NCI-H526 treated with DMSO at 0.1 percent for 48 hours (cell line): Measurements from ENCODE around the gene TOLLIP.

Experiments
- DNase-seq: peaks from one replicate; lab custom pipeline; 2025; lab: John Stamatoyannopoulos, UW

Gene TOLLIP

DNA sequence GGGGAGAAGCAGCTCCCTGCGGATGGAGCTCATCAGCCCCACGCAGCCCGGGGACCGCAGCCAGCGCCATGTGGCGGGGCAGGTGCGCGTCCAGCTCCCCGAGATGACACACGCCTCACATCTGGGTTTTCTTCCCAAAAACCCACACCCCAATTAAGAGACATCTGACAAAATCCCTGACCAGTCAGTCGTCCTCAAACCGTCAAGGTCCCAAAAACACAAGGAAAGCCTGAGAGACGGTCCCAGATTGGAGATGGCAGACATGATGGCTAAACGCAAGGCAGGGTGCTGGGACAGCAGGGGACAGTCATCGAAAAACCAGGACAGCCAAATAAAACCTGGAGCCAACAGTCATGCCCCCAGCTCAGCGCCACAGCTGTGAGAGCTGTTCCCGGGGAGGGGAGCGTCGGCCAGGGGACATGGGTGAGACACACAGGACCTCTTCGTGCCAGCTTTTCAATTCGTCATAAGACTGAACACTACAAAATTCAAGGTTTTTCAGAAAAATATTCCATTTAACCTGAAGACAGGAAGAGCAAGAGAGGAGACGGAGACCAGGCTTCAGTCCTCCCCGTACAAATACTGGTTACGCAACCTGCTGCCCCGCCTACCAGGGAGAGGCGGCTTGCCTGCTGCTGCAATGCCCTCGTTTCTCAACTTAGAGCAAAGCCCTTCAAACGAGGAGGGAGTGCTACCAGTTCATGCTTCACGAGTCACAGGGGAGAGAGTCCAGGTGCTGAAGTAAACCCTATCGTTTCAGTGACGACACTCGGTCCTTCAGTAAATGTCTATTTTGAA, 10.5 kb downstream of the TOLLIP start:
- peak; percentile 59 for DNase-seq

DNA sequence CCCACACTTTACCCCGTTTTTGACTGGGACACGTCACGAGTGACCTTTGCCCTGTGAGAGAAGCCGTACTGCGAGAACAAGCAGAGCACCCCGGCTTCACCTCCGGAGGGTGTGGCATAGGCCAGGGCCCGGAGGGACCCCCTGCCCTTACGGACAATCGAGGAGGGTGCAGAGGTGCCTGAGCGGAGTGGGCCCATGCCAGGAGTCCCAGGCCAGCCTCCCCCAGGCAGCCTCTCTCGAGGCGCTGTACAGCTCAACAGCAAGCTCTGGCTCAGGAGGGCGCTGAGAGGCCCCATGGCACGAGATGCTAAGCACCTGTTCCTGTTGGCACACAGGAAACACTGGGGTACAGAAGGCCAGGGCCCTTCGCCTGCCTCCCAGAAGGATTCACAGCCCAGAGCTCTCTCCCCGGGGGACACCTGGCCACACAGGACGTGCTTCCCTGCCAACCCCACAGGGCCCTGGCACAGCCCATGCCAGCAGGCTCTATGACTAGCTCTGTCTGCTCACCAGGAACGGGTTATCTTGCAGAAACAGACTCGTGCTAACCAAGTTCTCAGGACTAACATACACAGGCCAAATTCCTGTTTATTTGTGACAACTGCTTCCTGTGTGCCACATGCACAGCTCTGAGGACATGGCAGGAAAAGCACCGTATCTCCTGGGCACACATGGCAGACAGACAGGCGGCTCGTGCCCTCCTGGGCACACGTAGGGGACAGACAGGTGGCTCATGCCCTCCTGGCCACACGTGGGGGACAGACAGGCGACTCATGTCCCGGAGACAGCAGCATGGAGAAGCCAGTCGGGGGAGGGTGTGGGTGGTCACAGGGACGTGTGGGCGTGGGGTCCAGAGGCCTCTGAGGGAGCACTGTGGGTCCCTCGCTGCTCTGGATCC, 11.6 kb downstream of the TOLLIP start:
- DNase-seq: no peak

DNA sequence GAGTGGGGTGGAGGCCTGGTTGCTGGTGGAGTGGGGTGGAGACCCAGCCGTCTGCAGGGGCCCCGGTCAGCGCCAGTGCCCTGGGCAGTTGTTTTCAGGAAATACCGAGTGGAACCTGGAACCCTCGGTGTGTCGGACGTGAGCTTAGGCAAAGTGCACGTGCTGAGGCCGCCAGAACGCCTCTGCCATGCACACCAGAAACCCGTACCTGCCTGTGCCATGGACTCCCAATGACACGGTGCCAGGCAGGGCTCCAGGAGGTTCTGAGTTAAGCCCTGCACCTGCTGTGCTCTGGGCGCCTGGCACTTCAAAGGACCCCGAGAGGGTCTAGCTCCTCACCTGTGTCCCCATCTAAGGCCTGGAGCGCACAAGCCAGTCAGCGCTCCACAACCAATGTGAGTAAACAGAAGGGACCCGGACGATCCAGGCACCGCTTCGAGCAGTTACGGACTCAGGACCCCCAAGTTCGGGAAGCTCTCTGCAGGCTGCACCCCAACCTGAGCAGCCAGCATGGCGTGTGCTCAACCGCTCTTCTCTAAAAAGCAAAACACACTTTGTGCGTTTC, 12.3 kb downstream of the TOLLIP start:
- DNase-seq: no peak

DNA sequence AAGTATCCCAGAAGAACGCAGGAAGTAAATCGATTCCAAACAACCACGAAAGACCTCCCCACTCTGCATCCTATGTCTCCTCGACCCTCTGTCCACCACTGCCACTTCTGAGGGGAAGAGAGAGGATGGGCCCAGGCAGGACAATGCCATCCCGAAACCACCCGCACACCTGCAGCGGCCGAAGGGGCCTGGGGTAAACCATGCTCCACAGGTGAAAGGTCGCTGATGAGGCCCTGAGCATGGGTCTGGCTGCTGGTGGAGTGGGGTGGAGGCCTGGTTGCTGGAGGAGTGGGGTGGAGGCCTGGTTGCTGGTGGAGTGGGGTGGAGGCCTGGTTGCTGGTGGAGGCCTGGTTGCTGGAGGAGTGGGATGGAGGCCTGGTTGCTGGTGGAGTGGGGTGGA, 13.1 kb downstream of the TOLLIP start:
- DNase-seq: no peak

DNA sequence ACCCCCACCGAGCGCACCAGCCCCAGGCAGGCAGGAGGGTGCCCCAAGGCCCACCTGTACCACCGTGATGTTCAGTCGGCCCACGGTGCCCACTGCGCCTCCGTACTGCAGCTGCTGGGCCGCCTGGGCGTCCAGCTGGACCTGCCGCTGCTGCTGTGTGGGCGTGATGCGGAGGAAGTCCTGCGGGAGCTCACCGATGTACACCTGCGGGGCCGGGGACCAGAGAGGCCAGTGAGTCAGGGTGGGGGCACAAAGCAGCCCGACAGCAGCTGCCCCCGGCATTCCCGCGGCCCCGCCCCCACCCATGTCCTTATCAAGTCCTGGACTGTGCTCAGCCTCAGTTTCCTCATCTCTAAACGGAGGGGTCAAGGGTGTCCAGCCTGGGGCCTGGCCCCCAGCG, 13.8 kb downstream of the TOLLIP start:
- DNase-seq: no peak

DNA sequence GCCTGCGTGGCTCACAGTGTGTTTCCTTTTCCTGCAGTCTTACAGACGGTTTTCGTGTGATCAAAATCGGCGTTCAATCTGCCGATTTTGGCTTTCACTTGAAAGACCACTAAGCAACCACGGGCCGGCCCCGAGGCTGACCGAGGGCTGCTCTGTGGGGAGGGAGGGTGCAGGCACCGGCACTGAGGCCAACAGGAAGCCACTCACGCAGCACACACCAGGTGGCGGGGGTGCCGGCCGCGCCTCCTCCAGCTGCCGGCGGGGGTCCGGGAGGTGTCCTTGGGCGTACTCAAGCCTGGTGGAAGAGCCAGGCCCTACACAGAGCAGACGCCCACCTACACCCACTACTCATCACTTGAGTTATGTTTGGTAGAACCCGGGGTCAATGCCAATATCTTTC, 14.3 kb downstream of the TOLLIP start:
- no peak for DNase-seq

DNA sequence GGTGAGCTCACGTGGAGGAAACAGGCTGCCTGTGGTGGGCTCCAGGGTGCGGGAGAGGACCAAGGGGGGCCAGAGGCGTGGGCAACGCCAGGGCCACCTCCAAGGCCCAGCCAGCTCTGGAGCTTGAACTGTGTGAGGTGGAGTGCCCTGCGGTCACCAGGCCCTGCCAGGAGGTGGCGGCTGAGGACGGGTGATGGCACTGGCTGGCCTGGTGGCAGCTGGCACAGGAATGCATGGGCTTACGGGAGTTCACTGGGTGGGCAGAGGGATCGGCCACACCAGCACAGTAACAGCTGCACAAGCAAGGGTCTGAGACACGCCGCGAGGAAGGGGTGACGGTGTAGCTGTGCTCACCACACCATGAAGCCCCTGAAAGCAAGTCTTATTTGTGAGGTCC, 15.8 kb downstream of the TOLLIP start:
- no peak for DNase-seq

DNA sequence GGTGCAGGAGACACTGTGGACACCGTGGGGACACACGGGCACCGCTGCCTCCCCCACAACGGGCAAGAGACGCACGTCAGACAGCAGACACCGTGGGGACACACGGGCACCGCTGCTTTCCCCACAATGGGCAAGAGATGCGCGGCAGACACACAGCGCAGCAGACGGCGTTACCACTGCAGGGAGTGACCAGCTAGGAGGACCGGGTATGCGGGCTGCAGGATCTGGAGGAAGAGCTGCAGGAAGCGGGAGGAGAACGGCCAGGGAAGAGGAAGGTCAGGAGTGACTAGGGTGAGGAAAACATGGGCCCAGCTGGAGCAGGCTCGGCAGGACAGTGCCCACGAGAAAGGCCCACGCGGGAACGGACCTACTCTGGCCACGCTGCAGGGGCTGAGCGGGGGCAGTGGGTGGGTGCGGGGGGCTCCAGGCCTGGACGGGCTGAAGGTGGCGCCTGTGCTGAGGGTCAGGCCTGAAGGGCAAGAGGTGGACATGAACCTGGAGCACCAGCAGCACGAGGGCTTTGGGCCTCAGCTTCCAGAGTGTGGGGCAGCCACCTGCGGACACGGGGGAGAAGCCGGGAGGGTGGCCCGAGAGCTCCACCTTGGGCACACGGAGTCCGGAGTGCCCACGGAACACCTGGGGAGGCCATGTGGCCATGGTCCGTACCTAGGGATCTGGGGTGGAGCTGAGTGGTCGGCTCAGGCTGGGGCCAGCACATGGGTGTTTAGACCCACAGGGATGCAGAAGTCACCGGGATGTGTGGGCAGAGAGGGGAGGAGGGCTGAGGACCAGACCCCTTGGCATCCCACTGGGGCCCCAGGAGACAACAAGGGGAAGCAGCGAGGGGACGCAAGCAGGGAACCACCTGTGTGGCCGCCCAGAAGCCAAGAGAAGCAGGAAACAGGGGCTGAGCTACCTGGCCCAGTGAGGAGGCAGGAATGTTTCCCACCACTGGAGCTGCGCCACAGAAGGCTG, 16.5 kb downstream of the TOLLIP start:
- no peak for DNase-seq

DNA sequence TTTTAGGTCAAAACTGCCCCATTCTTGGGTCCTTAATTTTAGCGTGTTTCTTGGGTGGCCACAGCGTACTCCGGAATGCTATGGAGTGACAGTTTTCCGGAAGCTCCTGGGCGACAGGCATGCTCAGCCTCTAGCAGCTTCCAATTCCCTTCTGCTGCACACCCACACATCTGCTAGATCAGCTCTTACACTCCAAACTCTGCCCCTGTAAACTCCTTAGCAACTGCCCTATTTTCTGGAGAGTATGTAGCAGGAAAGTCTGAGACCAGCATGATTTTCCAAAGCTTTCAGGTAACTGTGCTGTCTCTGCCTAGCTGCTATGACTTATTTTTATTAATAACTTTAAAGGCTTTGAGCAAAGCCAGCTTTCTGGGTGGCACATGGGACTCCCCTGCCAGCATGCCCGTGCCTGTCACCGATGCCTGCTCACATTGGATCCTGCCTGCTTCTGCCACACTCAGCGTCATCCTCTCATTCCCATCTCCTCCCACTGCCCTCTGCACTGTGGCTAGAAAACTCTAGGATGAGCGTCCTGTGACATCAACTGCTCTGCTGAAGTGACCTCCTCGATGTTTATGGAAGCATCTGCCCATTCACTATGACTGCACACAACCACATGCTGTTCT, 17.3 kb downstream of the TOLLIP start:
- no peak for DNase-seq

DNA sequence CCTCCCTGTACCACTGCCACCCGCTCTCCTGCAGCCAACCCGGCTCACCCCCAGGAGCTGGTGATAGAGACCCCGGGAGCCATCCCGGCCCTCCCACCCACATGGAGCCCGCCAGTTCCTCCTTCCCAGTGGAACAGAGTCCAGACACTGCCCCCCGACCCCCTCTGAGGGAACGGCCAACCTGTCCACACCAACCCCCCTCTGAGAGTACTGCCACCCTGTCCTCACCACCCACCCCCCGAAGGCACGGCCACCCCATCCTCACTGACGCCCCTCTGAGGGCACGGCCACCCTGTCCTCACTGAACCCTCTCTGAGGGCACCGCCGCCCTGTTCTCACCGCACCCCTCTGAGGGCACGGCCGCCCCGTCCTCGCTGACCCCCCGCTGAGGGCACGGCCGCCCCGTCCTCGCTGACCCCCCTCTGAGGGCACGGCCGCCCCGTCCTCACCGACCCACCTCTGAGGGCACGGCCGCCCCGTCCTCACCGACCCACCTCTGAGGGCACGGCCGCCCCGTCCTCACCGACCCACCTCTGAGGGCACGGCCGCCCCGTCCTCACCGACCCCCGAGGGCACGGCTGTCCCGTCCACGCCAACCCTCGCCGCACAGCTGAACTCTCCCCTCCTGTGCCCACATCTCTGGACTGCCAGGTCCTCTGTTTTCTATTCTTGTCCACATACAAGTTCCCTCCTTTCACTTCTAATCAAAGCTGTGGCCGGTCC, 18.0 kb downstream of the TOLLIP start:
- no peak for DNase-seq

DNA sequence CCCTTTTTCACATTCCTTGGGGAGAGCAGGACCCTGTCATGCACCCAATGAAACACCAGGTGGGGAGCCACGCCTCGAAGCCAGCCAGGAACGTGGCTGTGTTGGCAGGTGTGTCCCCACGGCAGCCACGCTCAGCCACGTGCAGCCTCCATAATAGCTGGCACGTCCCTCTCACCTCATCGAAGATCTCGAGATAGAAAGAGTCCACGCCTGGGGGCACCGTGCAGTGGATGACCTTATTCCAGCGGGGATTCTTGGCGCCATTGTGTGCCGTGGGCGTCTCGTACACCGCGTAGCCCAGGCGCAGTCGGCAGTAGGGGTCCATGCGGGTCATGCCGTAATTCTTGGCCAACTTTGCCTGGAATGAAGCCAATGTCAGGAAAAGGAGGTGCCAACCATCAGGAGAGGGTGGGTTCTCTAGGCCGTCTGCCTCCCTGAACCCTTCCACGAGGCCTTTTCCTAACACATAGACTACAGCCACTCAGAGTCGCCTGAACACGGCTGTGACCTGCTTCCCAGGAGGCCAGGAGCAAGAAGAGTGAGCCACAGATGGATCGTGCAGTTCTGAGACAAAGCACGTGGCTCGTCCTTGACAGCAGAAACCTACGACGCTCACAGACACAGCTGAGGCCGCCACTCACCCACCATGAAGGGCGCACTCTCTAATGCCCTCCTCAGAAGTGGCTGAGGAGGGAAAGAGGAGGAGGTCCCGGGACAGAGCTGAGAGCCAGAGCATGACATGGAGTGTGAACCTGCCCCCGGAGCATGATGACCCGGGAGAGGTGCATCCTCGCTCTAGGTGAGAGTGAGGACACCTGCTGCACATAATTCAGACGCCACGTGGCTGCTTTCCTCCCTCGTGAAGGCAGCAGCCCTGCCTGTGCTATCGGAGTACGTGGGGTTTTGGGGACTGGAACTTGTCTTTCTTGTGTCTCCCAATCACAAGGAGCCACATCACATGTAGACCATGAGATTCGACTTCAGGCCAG, 19.1 kb downstream of the TOLLIP start:
- no peak for DNase-seq

DNA sequence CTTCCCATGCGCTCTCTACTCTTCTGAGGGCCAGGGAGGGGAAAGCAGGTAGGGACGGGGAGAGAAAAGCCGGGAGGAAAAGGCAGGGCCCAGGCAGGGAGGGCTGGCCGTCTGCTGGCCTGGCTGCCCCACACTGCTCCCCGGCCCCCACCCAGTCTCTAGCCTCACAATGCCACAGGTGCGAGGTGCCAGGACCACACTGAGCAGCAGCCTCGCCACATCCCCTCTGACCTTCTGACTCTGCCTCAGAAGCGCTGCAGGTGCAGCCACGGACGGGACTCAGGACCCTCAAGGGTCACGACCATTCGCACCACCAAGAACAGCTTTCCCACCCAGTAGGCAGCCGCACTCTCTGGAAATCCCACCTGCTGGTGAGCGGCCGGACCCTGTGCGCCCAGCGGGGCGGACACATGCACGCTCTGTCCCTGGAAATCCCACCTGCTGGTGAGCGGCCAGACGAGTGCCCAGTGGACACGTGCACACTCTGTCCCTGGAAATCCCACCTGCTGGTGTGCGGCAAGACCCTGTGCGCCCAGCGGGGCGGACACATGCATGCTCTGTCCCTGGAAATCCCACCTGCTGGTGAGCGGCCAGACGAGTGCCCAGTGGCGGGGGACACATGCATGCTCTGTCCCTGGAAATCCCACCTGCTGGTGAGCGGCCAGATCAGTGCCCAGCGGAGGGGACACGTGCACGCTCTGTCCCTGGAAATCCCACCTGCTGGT, 20.1 kb downstream of the TOLLIP start:
- DNase-seq: no peak

DNA sequence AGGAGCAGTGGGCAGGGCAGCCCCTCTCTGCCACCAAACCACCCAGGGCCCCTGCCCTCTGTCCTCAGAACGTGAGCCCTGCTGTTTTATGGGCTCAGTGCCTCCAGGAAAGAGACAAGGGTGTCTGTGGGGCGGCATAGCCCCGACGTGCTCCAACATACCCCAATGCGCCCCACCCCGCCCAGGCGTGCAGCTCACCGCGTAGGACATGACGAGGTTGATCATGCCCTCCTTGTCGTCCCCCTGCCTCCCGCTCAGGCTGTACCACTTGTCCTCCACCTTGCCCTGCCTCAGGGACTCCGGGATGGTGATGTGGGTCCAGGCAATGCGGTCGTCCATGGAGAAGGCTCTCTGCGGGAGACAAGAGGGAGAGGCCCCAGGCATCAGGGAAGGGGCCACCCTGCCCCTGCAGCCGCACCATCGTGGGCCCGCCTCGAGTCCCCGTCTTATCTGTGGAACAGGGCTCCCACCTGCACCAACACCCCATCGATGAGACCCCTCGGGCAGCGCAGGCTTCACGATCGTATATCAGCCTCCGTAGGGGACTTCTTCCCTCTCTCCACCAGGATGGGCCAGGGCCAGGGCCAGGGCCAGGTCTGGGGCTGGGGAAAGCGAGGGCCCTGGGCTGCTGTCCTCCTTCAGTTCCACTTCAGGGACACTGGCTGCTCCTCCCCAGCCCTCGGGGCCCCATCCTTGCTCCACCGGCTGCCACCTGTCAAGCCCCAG, 20.8 kb downstream of the TOLLIP start:
- DNase-seq: no peak

DNA sequence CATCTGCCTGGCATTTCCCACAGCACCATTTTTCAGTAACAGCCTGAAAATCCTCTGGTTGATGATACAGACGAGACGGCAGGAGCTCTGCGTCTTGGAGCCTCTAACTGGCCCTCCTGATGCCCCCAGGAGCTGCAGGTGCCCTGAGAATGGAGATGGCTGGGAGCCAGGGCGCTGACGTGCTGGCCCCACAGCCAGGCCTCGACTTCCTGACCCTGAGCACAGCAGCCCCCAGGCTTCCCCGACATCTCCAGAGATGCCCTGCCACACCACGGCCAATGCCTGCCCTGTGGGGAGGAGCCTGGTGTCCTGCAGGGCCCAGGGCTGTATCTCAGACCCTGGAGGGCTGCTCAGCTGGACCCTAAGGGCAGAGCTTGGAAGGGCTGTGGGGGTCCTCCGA, 21.5 kb downstream of the TOLLIP start:
- DNase-seq: no peak

DNA sequence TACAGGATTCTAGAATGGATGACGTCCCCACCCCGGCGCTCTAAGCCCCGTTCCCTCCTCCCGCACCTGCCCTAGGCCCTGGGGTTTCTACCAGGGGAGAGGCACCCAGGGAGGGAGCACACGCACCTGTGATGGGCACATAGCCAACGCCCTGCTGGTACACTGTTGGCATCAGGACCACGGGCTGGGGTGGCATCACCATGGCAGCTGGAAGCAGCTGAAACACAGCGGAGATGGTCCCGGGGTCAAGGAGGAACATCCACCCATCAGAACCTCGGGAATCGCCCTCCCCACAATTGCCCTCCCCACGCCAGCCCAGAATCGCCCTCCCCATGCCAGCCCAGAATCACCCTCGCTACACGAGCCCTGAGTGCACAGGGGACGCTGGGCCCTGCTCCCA, 23.6 kb downstream of the TOLLIP start:
- DNase-seq: no peak

DNA sequence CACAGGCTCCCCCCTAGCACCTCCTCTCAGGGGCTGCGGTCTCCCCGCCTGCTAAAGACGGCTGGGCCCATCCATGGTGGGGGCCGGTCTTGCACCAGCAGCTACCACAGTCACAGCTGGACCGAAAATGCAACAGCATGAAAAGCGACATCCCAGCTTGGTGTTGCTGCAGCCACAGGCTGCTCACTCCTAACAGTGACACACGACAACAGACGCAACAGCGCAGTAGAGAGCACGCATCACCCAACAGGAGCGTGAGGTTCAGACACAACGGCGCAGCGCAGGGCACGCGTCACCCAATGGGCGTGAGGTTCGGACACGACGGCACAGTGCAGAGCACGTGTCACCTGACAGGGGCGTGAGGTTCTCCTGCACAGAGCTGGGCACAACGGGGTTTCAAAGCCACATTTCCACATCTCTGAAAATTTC, 24.1 kb downstream of the TOLLIP start:
- DNase-seq: no peak

DNA sequence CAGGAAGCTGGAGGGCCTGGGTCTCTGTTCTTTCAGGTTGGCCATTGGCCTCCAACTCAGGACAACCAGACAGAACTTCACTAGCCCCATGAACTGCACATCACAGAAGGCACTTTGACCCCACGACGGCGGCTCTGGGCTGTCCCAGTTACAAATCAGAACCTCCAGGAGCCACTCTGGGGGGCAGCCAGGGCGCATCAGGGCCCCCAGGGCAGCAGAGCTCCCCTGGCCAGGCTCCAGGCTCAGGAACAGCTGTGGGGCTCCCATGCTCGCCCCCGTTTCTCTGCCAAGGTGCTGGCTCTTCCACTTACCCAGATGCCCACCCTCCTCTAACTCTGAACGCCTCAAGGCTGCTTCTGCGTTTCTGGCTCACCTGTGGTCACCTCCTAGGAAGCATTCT, 25.5 kb downstream of the TOLLIP start:
- DNase-seq: no peak

DNA sequence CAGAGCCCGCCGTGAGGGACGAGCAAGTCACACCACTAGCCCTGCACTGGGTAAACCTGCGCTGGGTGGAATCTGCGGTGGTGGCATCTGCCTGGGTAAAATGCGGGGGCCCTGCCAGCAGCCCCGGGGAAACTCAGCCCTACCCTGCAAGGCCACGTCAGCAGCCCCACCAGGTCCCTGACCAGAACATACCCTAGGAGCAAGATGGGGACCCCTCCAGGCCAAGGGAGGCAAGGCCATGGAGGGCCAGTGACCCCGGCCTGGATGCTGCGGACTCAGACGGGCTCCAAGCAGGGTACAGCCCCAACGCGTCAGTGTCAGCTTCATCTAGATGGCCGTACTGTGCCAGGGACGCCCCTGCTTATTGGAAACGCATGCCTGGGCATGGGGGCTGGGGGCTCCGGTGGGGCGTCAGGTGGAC, 26.3 kb downstream of the TOLLIP start:
- no peak for DNase-seq
